Left hindlimb (tissue), 1 donor: Measurements from ENCODE around the gene COPS3.

Experiments
- DNase-seq: peaks from one replicate; pipeline ENCODE4 v3.0.0-alpha.2; 2018

The COPS3 gene

DNA sequence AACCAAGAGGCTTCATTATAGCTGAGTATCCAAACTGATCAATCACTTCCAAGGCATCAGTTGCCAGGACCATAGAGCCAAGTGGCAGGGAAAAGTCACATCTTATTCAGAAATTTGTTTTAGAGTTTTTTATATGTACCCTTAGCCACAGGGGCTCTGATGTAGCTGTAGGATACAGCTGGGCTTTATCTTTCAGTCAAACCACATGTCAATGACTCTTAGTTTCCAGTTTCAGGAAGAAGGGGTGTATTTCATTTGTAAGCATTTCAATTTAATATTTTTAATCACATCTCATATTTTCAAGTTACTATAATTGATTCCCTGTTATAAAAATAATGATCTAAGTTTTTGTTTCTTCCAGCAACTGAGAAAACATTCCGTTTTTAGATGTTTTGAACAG, 41.2 kb downstream of the COPS3 start:
- no peak for DNase-seq

DNA sequence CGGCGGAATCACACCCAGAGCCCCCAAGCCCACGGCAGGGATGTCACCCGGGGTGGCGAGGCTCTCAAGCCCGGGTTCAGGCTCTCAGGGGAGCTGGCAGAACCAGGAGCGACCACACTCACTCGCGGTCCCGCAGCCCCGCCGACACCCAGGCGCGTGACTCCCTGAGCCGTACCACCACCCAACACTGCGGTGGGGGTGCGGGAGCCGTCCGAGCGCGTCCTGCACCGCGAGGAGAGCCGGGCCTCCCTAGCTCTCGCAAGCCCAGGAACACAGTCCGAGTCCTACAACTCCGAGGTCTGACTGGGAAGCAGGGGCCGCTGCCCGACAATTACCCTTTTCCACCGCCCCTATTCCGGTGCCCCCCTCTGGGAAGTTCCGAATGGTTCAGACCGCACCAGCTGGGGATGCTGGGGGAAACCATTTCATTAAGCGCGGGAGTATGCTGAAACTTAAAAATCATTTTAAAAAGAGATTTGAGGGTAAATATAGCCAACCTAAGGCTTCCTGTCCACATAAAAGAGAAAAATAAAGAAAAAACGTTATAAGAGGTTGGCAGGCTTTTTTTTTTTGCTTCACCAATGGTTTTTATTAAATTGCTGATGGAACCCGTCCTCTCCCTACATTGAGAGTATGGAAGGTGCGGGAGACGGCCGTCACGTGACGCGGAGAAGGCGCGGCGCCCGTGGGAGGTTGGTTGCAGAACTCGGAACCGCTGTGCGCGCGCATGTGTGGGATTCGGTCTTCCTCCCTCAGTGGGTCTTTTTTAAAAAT, 43.8 kb downstream of the COPS3 start, which contains the start of gene FLCN:
FLCN (minus strand) TSS at position 143 of the 774 bp plus-strand sequence. CDS start 9,031 bp downstream, outside the sequence.
- DNase-seq = peak; percentile 89

DNA sequence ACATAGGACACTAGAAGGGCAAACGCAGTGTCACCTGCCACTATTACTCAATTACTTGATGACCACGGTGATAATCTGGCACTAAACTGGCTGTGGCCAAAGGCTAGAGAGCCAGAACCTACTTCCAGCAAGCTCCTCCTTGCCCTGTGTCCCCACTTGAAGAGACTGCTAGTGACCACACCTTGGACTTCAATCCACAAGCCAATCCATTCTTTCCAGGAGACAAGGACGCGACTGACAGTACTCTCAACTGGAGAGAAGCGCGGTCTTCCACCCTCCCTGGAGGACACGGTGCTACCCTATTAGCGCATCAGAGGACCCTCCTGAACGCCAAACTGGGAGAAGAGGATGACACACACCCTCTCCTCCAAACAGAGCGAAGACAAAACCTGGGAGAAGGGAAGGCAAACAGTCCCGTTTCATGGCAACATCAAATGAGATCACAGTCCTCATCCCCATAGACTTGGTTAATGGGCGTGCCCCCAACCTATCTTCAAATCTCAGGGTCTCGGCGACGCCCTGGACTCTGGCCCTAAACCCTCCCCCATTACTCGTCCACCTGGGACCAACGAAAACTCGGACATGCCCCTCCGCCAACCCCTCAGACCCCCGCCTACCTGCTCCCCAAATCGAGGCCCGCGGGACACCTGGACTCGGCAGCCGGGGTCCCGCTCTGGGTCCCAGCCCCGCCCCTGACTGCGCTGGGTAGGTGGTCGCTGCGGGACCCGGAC, 44.6 kb downstream of the COPS3 start:
- DNase-seq = peak; percentile 42

DNA sequence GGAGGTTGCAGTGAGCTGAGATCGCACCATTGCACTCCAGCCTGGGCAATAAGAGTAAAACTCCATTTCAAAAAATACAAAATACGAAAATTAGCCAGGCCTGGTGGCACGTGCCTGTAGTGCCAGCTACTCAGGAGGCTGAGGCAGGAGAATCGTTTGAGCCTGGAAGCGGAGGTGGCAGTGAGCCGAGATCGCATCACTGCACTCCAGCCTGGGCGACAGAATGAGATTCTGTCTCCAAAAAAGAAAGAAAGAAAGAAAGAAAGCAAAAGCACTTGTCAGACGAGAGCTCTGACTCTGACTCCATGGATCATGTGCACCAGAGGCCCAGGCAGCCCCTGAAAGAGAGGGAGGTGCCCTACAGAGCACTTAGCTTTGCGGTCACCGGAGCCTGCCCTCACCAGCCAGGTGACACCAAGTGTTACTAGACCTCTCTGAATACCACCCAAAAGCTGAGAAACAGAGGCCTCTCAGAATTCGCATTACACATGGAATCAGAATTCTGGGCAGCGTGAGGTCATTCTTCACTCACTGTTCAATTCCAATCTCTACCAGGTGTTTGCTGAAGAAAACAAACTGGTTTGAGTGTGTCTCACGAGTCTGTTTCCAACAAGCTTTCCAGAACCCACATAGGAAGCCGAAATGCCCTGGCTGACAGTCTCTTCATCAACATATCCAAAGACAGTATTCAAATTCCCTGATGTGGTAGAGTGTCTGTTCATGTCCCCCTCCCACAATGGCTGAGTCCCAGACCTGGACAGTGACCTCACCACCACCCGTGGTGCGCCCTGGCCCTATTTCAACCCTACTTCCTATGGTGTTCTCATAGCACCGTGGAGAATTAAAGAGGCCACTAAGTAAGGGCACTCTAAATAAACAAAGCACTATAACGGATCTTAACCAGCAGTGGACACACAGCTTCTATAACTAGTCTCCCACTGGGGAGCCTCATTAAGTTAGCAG, 45.6 kb downstream of the COPS3 start:
- DNase-seq = no peak

DNA sequence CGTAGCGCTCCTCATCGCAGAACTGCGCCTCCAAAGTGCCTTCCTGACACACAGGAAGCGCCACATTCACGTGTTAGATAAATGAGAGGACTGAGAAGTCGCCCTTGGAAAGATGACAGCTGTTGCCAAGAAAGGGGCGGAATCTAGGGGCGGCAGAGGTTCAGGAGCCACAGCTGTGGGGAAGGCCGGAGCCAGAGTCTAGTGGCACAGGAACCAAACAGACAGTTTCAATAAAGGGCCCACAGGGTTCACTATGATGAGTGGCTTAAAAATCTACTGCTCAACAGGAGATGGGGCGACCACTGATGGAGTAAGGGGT, 48.8 kb downstream of the COPS3 start:
- DNase-seq = no peak

DNA sequence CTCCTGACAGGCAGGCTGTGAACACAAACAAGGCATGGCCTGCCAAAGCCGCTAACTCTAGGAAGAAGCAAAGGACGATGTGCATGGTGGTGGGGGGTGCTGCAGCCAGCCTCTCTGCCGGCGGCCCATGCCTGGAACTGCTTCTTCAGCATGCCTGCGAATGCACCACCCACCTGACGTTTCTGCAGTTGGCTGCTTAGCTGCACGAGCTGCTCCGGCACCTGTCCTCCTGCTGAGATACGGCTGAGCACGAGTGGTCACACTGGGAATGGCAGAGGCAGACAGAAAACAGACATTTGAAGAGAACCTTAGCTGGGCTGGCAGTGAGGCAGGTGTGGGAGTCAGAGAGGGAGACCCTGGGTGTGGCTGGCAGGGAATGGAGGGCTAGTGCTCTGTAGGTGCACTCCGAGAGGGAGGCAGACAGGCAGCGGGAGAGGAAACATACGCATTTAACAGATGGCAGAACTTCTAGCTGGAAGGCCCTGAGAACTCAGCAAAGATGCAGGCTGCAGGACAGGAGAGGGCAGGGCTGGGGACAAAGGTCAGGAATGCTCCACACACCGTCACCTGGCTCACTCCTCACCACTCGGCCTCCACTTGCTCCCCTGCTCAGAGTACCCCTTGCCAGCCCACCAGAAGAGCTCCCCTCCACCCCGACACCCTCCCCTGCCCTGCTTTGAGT, 49.3 kb downstream of the COPS3 start:
- no peak for DNase-seq

DNA sequence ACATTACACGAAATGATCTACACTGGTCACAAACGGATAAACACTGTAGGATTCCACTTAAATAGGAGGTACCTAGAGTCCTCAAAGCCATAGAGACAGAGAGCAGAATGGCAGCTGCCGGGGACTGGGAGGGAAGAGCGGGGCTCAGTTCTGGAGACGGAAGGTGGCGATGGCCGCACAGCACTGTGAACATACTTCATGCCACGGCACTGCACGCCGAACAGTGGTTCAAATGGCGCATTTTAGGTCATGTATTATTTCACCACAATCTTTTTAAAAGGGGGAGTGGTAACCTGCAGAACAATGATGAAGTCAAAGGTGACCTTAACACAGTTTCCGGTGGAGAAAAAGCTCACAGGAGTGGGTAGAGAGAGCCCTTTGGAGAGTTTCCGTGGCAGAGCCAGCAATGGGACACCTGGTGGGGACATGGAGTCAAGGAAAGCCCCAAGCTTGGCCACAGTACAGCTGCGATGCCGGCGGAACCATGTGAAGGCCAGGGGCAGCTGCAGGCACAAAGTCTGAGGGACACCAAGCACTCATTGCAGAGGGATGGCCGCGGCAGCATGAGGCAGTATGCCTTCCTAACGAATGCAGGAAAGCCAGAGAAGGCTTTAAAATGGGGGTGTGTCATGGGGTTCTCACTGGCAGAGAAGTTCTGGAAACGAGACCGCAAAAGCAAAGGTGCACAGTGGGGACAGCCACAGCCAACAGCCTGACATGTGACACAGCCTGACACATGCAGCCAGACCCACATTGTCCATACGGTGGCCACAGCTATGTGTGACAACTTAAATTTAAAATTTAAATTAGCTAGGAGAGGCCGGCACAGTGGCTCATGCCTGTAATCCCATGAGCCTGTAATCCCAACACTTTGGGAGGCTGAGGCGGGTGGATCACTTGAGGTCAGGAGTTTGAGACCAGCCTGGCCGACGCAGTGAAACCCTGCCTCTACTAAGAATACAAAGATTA, 51.3 kb downstream of the COPS3 start:
- no peak for DNase-seq

DNA sequence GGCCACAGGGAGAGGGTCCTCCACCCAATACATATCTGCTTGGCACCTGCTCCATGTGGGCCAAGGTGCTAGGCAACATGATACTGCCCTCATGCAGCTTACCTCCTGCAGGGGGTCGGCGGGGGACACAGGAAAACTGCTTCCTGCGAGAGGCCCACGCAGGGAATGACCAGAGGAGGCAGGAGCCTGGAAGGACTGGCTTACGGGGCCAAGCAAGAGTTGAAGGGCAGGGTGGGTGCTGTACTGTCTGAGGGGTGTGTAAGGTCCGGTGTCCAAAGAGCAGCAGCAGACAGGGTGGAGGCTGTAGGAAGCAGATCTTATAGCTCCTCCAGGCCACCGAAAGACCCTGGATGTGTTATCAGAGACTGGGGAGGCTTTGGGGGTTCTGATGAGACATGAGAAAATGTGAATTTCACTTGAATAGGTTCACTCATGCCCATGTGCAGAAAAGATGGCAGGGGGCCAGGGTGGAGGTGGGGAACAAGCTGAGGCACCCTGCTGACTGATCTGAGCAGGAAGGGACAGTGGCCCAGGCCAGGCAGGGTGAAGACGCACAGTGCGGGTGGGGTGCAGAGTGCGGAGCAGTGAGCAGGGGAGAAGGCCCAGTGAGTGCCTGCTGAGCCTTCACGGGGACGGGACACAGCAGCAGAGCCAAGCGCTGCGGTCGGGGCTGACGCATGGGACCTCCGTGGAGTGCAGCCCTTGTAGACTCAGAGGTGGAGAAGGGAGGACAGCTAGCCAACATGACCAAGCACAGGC, 52.3 kb downstream of the COPS3 start:
- DNase-seq = no peak

DNA sequence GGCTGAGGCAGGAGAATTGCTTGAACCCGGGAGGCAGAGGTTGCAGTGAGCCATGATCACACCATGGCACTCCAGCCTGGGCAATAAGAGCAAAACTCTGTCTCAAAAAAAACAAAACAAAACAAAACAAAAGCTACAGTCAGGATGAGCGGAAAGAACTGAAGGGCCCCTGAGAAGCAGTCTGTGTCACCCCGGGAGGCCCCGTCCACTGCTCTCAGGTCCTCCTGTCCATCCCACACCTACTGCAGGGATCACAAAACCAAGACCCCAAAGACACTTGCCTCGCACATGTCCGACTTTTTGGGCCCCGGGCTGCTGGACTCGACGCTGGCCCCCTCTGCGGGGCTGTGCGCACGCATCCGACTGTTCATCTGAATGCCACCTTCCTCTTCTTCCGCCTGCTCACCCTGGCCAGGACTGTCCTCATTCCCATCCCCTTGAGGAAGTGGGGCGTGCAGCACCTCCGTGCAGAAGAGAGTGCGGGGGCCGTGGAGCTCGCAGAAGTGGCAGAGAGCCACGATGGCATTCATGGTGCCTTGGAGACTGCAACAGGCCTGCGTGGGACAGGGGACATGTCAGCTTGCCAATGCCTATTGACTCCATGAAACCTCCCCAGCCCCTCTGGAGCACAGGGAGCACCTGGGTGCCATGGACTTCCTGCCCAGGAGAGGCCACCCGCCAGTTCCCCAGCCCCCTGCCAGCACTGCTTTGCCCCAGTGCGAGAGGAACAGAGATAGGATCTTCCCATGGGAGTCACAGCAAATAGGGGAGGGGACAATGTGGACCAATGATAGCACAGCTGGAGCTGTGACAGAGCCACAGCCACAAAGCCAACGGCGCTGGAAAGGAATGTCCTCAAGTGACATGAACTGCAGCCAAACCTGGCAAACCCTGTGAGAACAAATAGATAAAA, 53.2 kb downstream of the COPS3 start:
- no peak for DNase-seq

DNA sequence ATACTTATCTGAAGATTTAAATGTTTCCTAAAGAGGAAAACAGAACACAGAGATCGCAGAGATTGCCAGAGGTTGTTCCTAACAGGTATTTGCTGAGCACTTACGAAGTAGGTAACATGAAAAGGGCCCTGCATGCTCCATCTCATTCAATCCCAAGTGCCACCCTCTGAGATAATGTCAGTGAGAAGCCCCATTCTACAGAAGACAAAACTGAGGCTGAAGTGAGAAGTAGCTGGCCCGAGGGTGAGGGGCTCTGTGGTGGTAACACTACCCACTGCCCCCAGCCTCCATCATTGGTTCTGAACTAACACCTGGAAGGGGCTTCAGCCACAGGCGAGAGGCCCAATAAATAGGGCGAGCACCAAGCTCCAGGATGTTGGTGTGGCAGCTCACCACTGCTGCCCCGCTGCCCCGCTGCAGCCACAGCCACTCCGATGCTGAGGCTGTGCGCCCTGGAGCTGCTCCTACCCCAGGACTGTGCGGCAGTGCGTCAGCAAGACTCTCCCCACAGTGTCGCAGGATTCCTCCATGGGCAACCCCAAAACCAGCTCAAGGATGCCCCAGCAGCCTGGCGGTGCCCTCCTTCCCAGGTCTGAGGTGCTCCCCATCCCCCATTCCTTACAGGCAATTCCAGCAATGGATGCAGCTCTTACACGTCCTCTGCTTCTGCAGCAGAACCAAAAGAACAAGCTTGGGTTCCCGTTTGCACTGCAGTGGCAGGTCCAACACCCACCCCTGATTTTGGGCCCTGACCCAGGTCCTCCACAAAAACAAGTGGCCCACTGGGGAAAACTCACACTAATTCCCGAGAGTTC, 54.4 kb downstream of the COPS3 start:
- DNase-seq = no peak

DNA sequence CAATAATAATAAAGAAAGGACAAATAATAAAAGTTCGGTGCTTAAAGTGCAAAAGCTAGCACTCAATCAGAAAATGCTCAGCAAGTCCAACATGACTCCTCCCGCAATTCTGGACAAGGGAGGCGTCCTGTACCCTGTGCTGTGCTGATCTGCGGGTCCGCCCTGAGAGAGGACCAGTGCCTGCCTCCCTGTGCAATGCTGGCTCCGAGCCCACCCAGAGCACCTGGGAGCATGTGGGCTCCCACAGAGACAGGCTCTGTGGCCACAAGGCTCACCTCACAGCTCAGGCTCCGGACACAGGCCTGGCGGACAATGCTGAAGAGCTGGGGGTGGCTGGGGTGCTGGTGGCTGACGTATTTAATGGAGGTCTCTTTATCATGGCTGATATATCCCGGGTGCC, 55.1 kb downstream of the COPS3 start:
- DNase-seq = no peak

DNA sequence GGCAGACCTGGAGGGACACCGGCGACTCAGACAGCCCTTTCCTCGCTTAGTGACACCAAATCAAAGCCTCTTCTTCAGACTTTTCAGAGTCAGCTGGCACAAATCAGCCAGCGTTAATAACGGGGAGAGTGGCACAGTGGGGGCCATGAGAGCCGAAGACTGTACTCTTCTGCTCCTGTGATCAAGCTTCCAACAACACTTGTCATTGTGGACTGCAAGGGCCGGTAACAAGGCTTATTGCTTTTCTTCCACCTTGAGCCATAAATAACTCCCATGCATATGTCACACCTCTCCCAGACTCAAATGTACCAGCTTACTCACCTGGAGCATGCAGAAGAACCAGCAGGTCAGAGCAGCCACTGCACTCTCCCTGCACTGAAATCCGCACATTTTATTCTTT, 56.9 kb downstream of the COPS3 start:
- DNase-seq = no peak

DNA sequence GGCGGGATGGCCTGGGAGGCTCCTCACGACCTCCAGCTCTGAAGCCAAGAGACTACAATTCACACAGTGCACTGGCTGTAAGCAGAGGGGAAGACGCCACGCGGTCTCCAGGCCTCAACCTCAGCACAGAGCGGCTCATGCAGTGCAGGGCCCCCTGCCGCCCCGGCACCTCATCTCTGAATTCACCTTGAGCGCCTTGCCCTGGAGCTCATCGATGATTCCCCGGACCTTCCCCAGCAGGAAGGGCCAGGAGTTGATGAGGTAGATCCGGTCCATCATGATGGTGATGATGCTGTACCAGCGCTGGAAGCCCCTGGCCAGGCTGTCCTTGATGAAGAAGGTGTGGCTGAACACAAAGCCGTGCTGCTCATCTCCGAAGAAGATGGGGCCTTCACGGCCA, 57.3 kb downstream of the COPS3 start:
- no peak for DNase-seq

DNA sequence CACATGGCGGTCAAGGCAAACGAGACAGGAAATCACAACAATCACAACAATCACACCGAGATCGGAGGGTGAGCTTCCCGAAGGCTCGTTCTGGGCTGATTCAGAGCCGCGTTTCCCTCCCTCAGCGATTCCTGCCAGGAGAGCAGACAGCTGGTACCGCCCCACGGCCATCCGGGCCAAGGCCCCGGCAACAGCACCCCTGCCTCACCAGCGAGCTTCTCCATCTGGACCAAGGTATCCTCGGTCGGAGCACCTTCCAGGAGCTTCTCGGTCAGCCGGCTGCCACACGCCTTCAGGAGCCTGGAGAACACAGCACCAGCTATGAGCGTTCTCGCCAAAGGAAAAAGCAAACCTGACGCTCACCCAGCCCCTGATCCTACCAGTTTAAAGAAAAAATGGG, 59.7 kb downstream of the COPS3 start:
- no peak for DNase-seq

DNA sequence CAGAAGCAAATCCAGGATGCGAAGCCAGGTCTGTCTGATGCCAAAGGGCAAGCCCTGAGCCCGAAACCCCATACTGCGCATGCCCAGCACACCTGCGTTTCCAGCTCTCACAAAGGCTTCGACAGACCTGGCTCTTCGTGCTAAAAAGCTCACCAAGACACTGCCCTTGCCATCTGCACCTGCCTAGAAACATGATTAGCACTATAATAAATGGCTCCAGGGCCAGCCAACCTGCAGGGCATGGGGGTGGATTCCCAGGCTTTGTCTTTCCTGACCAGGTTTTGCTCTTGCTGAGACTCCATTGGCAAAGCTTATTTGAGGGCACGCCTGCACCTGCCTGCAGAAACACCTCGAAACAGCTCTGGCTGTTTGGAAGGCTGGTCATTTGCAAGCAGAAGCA, 60.5 kb downstream of the COPS3 start:
- DNase-seq = no peak

DNA sequence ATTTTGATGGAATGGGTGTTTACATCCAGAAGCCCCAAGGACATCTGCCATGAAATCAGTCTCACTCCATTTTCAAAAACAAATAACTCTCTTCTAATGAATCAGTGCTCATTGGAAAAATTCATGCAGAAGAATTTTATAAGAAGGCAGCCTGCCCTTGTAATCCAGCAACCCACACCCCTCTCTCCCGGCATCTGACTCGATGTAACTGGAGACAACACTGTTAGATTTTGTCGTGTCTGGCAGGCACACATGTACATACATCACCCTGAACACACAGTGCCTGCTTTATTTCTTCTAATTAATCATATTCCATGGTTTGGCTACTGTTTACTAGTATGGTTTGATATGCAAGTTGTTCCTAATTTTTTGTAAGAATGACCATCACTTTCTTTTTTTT, 63.1 kb downstream of the COPS3 start:
- no peak for DNase-seq

DNA sequence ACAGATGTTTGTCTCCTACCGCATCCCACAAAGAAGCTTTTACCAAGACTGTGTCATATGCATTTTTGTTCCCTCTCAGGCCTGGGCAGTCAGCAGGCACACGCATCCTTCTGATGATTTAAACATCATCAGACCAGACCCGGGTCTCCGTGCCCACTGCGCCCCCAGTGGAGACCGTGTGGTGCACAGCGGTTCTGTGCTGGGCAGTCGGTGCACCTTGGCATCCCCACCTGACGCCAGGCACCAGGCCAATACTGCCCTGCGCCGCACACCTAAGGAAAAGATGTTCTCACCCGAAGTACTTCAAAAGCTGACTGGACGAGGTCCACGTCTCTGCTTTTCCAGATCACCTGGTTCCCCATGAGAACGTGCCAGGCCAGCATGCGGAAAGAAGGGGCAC, 64.3 kb downstream of the COPS3 start:
- no peak for DNase-seq

DNA sequence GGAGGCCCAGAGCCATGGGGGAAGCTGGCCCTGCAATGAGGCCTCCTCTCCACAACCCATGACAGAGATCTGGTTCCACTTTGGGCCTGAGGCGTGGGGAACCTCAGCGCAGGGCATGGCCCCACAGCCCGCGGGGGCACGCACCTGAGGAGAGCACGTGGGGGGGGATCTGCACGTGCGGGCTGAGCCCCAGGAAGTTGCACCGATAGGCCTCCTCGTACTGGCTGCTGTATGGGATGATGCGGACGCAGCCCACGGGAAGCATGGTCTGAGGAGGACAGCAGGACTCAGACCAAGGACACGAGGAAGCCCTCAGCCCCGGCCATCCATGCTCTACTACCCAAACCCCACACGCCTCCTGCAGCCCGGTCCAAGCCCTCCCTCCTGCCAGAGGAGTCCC, 64.8 kb downstream of the COPS3 start:
- DNase-seq = no peak

DNA sequence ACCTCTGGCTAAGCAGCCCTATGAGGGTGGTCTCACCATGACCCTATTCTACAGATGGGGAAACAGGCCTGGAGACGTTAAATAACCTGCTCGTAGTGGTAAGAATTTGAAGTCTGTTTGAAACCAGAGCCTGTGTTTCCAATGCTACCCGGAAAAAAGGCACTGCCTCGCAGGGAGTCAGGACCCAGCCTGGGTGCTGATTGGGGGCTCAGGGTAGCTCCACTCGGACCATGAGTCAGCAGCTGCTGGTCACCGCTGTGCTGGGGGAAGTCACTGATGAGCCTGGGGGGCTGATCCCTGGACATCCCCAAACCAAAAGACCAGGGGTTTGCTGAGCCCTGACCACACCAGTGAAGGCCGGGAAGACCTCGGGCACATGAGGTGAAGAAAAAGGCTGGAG, 65.5 kb downstream of the COPS3 start:
- DNase-seq = no peak
